Measurements from ENCODE around the gene DPEP3.

DNA sequence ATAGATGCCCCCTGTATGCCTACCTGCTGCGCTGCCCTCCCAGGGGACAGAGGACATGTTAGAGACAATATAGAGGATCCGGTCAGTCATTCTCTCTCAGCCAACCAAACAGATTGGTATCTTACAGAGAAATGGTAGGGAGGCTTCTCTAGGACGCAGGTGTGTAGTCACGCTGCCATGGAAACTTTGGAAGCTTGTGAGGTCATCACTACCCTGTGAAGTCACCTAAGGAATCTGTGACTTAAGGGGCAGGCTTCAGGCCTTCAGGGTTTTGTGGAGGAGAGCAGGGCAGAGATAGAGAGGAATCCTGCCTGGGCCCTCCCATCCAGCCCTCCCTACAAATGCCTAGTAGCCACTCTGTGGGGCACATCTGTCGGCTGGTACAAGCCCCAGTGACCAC lies 35.4 kb upstream of the DPEP3 start, which contains the start of gene DPEP2NB:
- TF ChIP-seq, protein P1, sequence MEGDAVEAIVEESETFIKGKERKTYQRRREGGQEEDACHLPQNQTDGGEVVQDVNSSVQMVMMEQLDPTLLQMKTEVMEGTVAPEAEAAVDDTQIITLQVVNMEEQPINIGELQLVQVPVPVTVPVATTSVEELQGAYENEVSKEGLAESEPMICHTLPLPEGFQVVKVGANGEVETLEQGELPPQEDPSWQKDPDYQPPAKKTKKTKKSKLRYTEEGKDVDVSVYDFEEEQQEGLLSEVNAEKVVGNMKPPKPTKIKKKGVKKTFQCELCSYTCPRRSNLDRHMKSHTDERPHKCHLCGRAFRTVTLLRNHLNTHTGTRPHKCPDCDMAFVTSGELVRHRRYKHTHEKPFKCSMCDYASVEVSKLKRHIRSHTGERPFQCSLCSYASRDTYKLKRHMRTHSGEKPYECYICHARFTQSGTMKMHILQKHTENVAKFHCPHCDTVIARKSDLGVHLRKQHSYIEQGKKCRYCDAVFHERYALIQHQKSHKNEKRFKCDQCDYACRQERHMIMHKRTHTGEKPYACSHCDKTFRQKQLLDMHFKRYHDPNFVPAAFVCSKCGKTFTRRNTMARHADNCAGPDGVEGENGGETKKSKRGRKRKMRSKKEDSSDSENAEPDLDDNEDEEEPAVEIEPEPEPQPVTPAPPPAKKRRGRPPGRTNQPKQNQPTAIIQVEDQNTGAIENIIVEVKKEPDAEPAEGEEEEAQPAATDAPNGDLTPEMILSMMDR (IDR thresholded peaks at IDR 0.05; ENCODE audit: low read length) = no peak
- no peak for TF ChIP-seq EZH2 (IDR thresholded peaks at IDR 0.05; ENCODE audit: borderline replicate concordance, low read length)

All from OCI-LY1 (cell line).